Astrocyte of the hippocampus (primary cell): ENCODE data around the gene GRK5.
A peak's percentile ranks its signal among the peaks of the same experiment; 100 is the strongest.

ENCODE experiments used
- DNase-seq: peaks from one replicate; pipeline ENCODE4 v3.0.0; 2011; ENCODE audit warnings: low read depth, low spot score

Gene GRK5

GRCh38 chr10:119478111-119478802, 270.9 kb downstream of the GRK5 start:
- DNase-seq = no peak

GRCh38 chr10:119478811-119479341, 271.5 kb downstream of the GRK5 start:
- DNase-seq = peak; percentile 20

DNA sequence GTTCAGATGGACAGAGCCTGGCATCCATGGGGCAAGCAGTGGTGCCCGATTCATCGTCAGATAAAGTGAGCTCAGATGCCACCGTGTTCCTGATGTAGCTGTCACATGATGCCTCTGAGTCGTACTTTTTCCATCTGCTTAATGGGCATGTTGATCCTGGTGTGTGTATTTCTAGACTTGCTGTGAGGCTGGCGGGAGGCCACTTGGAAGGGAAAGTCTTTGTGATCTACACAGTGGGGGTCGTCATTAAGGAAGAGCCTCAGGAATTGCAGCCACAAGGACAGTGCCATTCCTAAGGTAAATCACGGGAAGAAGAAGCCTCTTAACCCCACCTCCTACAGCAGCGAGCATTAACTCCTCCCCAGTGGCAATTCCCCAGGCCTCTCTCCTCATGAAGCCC, 272.2 kb downstream of the GRK5 start:
- DNase-seq = no peak

DNA sequence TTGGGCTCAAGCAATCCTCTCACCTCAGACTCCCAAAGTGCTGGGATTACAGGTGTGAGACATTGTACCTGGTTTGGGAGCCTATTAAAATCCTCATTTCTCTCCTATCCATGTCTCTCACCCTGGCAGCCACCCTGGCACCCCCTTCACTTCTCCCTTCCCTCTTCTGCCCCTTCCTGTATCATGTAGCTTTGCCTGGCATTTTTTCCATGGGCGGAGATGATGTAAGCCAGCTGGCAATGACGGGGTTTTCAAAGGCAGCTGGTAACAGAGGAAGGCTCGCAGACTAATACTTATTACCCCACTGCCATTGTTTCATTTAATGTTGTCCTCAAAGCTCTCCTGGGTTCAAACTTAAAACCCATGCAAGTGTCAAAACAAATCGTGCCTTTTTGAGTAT, 273.3 kb downstream of the GRK5 start:
- DNase-seq = no peak

GRCh38 chr10:119481781-119482426, 274.5 kb downstream of the GRK5 start:
- no peak for DNase-seq

GRCh38 chr10:119483001-119483400, 275.6 kb downstream of the GRK5 start:
- DNase-seq = no peak

DNA sequence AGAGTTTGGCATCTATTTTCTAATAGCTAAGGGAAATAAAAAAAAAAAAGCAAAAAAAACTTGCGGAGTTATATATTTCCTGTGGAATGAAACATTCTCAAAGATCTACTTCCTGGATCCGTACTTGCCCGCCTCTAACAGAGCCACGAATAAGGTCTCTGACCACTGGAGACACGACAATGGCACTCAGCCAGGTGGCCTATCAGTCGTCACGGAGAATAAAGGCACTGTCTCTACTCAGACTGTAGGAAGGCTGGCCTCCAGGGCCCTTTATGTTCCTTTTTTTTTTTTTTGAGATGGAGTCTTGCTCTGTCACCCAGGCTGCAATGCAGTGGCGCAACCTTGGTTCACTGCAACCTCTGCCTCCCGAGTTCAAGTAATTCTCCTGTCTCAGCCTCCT, 276.5 kb downstream of the GRK5 start:
- DNase-seq = no peak

- no peak for DNase-seq
Observed at GRCh38 chr10:119488675-119489074, 281.3 kb downstream of the GRK5 start.

DNA sequence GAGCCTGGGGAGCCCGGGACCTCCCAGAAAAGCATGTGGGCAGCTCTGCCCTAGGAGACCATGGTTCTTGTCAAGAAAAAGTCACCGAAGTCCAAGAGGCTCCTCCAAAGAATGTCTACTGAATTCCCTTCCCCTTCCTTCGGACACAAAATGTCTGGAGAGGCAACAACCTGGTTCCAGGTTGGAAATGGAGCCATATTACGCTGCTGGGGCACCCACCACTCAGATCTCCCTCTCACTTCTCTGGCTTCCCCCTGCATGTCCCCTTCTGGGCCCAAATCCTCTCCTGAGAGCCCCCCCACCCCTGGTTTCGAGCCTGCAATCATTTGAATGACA, 282.6 kb downstream of the GRK5 start:
- no peak for DNase-seq

DNA sequence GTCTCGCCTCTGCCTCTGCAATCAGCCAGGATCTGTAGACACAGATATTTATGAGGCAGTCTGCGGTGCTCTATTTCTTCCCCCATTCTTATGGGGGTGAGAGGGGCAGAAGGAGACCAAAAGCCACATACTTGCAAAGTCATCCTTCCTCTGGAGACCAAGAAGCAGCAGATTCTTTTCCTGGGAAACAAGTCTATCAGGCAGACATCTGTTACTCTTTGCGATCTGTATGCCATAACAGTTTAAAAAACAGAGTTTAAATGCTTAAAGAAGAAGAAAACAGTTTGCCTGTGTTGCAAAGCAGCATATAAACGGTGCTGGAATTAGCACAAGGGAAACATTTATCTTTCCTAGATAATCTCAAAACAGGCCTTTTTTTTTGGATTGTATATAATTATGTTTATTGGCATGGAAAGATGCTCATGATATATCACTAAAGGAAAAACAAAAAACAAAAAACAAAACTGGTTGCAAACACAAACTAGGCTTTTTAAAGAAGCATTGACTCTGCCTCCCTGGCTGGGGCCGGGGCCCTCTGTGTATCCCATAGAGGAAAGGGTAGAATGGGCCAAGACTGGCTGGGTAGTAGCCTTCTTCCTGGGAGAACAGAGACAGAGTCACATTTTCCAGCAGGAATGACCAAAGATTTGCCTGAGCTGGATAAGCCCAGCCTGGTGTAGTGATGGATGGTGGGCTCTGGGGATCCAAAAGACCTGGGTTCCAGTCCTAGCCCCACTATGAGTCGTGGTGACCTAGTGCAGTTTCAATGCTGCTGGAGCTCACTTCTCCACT, 284.8 kb downstream of the GRK5 start:
- DNase-seq = no peak

DNA sequence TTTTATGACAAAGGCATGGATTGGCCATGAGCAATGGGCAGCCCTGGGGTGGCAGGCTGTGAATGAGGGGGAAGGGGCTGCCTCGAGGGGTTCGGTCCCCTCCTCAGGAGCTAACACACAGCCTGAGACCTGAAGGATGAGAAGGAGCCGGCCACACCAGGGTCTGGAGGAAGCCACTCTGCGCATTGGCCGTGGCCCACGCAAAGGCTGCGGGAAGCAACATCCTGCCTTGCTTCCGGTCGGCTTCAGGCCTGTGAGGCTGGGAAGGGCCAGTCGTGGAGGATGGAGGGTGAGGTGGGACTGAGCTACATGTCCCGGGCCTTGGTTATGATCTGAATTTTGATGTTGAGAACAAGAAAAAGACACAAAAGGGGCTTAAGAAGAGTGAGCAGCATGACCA, 285.8 kb downstream of the GRK5 start:
- no peak for DNase-seq

DNA sequence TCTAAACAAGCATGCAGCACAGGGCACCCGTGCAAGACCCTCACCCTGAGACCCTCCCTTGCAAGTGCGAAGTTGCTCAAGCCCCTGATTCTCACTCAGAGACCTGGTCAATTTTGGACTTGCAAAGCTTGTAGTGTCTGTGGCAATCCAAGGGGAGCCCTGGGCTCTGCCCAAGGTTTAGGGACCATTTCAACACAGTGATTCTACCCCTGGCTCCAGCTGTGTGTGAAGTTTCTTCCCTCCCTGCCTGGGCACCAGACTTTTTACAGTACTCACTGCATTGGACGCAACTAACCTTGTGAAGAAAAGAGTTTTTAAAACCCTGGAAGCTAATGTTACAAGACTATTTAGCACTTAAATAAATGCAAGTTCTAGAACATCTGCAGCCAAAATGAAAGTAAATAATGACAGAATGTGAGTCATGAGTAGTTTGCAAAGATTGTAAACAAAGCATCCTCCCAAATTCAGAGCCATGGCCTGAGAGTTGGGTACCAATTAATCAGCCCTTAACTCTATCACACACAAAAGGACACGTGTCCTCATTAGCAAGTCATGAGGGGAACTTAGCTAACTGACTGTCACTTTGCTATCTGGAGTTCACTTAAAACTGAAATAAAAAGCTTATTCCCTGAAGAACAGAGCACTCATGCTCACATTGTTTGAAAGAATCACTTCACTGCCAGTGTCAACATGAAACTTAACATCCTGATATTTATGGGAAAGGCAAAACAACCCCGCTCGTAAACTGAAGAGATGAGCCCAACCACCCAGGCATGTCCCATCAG, 287.1 kb downstream of the GRK5 start:
- peak; percentile 28 for DNase-seq

- DNase-seq = no peak
Observed at GRCh38 chr10:119495021-119495505, 287.7 kb downstream of the GRK5 start.

DNA sequence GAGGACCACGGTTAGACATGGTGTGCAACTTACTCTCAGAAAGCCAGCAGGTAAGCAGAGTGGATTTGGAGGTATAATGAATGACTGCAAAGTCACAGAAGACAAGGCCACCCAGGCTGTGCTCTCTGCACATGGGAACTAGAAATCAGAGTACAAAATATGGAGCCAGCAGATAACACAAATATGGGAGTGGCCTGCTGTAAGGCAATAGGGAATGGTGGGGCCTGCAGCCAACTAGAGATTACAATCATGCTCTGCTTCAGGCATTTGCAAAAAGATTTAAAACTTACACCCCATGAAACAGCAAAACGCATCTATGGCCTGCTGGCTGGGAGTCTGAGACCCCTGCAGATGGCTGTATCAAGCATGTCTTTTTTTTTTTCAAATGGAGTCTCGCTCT, 288.2 kb downstream of the GRK5 start:
- DNase-seq = no peak

GRCh38 chr10:119496273-119496672, 288.9 kb downstream of the GRK5 start:
- DNase-seq = no peak

DNA sequence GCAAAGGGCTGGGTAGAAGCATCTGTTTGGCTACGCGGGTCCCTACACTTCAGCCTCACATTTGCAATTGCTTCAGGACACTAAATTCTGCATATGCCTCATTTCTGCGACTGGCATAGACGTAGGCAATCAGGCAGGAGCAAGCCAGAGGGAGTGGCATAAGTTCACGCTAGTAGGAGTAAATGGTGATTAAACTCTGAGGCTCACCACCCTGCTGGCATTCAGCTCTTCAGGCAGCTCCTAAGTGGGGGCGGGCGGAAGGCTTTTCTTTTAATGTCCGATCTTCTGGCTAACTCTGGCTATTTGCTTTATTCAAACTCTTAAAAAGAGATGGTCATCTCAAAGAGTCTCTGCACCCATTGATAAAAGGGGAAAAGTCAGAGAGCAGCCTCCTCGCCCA, 289.9 kb downstream of the GRK5 start:
- no peak for DNase-seq

DNA sequence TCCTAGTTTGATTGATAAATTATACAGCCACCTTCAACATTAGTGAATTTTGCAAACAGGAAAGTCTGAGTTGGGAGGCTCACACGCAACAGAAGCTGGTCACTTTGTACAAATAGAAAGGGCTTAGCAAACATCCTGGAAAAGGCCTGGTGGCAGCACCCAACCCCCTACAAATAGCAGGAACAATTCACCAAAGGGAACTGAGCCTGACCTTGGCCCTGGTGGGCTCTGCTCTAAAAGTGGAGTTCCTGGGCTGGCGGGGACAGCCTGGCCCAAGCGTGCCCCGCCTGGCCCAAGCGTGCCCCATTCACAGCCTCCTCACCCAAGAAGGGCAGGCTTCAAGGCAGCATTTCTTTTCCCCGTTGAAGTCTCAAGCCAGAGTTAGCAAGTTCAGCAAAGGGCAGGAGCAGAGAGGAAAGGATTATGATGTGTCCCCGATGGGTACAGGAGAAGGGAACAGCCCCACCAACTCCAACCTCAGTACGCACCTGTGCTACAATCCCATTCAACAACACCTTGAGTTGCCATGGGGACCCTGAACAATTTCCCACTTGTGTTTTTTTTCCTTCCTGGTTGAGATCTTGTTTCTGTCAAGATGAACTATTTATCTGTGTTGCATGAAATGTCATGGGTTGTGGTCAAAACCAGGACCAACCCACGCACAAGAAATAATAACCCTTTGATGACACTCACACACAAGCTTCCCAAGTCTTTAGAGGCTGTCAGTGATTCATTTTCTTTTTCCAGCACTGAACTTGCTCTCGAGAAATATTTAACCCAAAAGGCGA, 291.7 kb downstream of the GRK5 start:
- no peak for DNase-seq

- DNase-seq = no peak
Observed at GRCh38 chr10:119499677-119500002, 292.3 kb downstream of the GRK5 start.

DNA sequence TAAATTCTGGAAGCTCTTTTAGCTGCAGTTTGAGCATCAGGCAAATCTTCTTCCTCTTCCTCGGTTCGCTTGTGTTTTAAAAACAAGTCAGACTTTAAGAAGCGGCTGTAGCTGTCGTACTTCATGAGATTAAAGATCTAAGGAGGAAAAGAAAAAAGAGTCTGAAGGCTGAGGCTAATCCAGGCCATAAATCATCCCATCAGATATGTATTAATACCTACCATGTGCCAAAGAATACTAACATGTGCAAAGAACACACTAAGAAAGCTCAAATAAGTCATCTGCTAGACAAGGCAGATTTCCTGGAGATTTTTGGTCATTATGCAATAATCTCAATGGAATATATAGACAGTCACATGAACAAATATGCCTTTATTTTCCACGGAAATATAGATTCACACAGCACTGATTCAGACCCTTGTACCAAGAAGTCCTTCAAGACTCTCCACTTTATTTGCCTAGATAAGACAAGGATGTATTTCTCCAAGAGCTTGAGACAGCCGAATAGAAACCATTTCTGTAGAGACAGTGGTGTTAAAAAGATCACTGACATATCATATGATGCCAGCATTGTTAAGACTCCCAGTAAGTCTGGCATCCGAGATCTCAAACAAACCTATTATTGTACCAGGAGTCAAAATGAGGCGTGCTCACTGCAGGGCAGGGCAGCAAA, 292.9 kb downstream of the GRK5 start:
- DNase-seq = no peak

- DNase-seq = no peak
Observed at GRCh38 chr10:119500821-119501220, 293.4 kb downstream of the GRK5 start.
